Activated CD4-positive, alpha-beta T cell treated with anti-CD3 and anti-CD28 coated beads, Interleukin-2, amount 50 U/mL, for 1 hour (primary cell): Measurements from ENCODE around the gene C1QTNF12.

ENCODE experiments used
- DNase-seq: peaks from one replicate; pipeline ENCODE4 v3.0.0-alpha.2; 2020

C1QTNF12 gene

GRCh38 chr1:1226566-1227362, 19.8 kb downstream of the C1QTNF12 start:
- no peak for DNase-seq

- DNase-seq, result no peak
These were observed 20.6 kb downstream of the C1QTNF12 start for GRCh38 chr1:1225913-1226312.

GRCh38 chr1:1225238-1225845, 21.2 kb downstream of the C1QTNF12 start:
- no peak for DNase-seq

DNA sequence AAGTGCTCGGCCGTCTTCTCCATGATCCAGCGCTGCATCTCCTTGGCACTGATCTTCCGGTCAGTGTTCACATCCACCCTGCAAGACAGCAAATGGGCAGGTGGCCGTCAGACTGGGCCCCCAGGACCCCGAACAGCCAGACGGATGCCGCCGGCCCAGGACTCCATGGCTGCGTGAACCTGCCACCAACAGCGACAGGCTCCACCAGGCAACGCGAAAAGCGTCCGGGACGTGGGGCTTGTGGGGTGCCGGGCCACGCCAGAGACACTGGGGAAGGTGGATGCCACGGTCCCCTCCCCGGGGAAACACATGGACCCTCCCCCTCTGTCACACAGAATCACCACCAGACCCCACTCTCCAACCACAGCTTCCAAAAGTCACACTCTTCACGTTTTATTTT, 22.6 kb downstream of the C1QTNF12 start:
- no peak for DNase-seq

GRCh38 chr1:1223321-1223720, 23.2 kb downstream of the C1QTNF12 start:
- DNase-seq, result no peak

GRCh38 chr1:1222575-1223225, 23.8 kb downstream of the C1QTNF12 start:
- no peak for DNase-seq

- DNase-seq, result no peak
These were observed 24.5 kb downstream of the C1QTNF12 start for GRCh38 chr1:1221887-1222574.

- DNase-seq, result no peak
These were observed 26.3 kb downstream of the C1QTNF12 start for GRCh38 chr1:1220197-1220596.

DNA sequence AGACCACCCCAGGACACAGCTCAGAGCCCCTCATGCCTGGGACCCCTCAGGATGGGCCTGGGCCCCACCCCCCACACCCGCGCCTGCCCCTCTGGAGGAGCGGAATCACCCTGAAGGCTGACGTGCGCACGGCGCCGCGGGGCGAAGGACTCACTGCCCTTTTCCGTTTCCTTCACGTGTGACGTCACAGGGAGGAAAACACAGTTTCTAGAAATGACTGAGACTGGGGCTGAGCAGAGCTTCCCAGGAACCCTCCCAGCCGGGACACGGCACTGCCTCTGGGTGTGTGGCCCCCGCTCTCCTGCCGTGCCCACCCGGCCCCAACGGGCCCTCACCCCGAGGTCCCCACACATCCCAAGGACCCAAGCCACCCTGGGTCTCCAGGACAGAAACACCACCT, 27.2 kb downstream of the C1QTNF12 start:
- peak; percentile 60 for DNase-seq

GRCh38 chr1:1218524-1219200, 27.9 kb downstream of the C1QTNF12 start:
- DNase-seq, result no peak

DNA sequence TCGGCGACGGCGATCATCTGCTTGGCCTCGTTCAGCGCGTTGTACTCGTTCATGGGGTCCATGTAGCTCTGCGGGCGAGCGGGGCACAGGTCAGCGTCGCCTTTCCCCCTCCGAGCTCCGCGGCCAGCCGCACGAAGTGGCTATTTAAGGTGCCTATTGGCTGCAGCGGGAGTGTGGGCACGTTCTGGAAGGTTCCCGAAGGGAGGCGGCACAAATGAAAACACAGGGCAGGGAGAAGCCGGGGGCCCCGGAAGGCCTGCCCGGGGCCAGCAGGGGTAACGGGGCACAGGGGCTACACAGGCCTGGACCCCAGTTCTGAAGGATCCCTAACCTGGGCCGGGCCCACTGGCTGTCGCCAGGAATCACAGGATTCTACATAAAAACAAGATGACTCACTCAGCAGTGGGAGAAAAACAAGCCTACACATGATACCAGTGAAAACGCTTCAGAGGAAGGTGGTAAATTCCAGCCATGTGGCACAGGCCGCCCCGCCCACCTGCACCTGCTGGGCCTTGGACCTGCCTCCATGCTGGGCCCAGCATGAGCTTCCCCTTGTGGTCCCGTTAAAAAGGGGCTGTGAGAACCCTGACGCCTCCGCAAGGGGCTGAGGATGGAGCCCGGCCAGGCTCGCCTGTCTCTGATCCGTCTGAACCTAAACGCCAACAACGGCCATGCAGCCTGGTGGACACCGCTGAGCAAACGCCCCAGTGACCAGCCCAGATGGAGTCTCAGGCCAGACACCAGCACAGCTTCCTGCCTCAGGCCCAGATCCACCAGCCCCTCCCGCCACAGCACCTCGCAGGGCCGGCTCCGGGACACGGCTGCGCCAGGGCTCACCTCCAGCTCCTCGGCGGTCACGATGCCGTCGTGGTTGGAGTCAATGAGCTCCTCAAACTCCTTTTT, 28.6 kb downstream of the C1QTNF12 start:
- DNase-seq, result no peak

DNA sequence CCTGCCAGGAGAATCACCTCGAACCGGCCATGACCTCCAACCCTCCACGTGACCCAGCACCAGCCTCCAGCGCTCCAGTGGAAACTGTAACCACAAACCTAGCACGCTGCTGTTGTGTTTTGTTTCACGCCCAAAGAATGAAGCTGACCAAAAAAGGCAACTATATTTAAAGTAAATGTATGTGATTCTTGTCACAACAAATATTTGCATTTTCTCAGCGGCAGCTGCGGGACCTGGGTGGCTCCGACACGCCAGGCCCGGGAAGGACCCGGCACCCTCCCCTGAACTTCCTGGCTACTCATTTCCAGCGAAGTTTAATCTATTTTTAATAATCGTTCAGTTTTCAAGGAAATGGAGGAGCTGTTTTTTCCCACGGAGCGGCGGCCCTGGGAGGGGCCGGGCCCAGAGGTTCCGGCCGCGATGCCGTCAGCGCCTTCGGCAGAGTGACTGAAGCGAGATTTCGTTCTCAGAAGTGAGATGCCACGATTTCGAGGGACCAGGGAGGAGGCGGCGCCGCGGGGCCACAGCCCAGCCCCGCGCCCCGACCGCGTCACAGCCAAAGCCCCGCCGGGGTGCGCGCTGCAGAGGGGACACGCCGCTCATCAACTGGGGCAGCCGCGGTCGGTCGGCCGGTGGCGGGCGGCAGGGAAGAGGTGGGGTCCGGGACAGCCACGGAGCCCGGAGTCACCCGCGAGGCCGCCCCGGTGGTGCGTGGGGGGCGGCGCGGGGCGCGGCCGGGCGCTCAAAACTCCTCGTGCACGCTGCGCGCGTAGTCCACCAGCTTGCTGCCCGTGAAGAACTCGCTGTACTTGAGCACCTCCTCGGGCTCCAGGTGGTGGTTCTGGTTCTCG, 29.5 kb downstream of the C1QTNF12 start:
- DNase-seq, result peak; percentile 57

- no peak for DNase-seq
These were observed 30.5 kb downstream of the C1QTNF12 start for GRCh38 chr1:1215881-1216605.

DNA sequence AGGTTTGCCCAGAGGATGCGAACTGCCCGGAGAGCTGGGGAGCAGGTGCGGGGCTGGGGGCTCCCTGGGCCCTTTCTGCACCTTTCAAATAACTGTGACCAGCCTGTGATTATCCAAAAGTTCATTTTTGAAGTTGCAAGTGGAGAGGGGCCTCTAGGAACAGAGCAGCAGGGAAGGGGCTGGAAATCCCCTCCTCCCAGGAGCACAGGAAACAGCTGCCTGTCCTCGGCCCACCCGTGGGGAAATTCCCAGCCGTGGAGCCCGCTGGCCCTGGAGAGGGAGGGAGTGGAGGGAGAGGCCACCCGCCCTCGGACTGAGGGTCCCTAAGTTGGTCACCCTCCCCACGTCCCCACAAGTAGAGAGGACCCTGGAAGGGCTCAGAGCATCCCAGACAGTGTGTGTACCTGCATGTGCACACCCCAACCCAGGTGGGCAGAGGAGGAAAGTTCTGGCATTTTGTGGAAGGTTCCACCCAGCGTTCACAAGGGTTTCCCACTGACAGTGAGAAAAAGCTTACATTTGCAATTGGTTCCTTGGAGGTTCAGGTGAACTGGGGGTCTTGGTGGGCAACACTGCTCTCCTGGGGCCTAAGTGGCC, 31.3 kb downstream of the C1QTNF12 start:
- no peak for DNase-seq

- peak; percentile 31 for DNase-seq
These were observed 32.9 kb downstream of the C1QTNF12 start, which contains the start of gene TNFRSF4 for GRCh38 chr1:1213345-1214265. TSS of gene TNFRSF4 (minus strand) at chr1:1214153. CDS start at chr1:1214127, 26 bp downstream.

DNA sequence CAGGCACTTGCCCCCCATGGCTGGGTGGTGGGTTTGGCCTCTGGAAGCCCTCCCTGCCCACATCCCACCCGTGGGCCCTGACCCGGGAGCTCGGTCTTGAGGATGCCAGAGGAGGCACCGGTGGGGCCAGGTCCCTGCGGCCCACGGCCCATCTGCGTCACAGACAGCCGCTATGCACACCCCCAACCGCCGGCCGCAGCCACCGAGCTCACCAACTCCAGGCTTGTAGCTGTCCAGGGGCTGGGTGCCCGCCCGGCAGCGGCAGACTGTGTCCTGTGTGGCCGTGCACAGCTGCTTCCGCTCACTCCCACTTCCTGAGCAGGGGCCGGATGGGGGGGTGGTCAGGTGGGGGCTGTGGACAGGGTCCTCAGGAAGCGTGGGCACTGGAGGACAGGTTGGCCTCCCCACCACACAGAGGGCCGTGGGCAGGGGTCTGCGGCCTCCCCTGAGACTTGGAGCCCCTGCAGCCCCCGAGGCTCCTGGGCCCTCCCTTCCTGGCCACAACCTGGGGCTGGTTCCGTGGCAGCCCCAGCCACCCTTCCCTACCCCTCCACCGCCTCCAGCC, 33.7 kb downstream of the C1QTNF12 start:
- DNase-seq, result peak; percentile 41

GRCh38 chr1:1211541-1212441, 34.7 kb downstream of the C1QTNF12 start:
- no peak for DNase-seq
